SU-DHL-6 (cell line): Measurements from ENCODE around the gene CROCC.

Experiments used
- CTCF ChIP-seq: fragments of 200-600 bp; sonication (generic); IDR thresholded peaks from one replicate; pipeline ENCODE4 v1.5.1; 2017; ENCODE audit warnings: antibody characterized with exemption, mild to moderate bottlenecking, low read length, moderate library complexity; ENCODE audit not compliant: insufficient read depth, poor library complexity, severe bottlenecking
- EZH2phosphoT487 ChIP-seq: fragments of 200-600 bp; sonication (generic), shearing (Covaris generic); conservative IDR thresholded peaks from 2 replicates; pipeline ENCODE4 v1.6.1; 2018; ENCODE audit warnings: mild to moderate bottlenecking, antibody characterized with exemption, low read length, moderate library complexity, mixed read lengths

- TF ChIP-seq CTCF (no peak), EZH2phosphoT487 (no peak)
Measured at GRCh38 chr1:16927256-16927655, 5.5 kb downstream of the CROCC start.
